Measurements from ENCODE around the gene SIK2.
"Not testable (repeated sequence)": the region's sequence is repeated elsewhere in the genome, so short reads cannot be mapped to it uniquely, and the experiment has no call there.

SIK2 gene

DNA sequence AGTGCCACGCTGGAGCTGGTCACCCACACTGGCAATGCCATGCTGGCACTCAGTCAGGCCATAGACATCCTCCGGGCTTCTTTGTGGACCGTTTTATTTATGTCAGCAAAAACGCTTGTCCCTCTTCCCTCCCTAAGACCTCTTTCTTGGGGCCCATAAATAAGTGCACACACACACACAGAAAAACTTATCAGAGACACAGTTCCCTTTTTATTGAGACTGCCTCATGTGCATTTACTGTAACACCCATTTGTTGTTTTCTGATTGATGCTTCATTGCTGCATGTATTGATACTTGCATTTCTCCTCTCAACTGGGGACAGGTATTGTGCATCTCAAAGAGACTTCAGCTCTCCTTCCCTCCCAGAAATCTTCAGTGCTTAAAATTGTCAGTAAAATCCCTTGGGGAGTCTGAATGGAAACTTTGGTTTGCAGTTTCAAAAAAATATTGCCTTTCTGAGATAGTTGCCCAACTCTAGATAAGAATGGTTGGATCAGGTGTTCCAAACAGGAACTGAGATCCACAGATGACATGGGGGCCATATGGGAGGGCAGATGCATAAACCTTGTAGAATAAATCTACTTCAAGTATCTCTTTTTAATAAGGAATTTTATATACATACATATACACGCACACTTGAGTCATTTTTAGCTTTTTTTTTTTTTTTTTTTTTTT lies 113.0 kb downstream of the SIK2 start:
- DNase-seq (ENCODE audit: low read depth), result no peak
- H3K4me3 ChIP-seq (ENCODE audit: low read depth, low read length), result no peak overlapping the region

GRCh38 chr11:111717660-111718059 lies 115.4 kb downstream of the SIK2 start:
- not testable (repeated sequence) for H3K4me3 ChIP-seq (ENCODE audit: low read depth, low read length); DNase-seq (ENCODE audit: low read depth)

More for the DNA sequence above, 113.0 kb downstream of the SIK2 start:
- TF ChIP-seq, protein P1, sequence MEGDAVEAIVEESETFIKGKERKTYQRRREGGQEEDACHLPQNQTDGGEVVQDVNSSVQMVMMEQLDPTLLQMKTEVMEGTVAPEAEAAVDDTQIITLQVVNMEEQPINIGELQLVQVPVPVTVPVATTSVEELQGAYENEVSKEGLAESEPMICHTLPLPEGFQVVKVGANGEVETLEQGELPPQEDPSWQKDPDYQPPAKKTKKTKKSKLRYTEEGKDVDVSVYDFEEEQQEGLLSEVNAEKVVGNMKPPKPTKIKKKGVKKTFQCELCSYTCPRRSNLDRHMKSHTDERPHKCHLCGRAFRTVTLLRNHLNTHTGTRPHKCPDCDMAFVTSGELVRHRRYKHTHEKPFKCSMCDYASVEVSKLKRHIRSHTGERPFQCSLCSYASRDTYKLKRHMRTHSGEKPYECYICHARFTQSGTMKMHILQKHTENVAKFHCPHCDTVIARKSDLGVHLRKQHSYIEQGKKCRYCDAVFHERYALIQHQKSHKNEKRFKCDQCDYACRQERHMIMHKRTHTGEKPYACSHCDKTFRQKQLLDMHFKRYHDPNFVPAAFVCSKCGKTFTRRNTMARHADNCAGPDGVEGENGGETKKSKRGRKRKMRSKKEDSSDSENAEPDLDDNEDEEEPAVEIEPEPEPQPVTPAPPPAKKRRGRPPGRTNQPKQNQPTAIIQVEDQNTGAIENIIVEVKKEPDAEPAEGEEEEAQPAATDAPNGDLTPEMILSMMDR (conservative IDR thresholded peaks at IDR 0.05; ENCODE audit: low read depth, low read length), result no peak

DNA sequence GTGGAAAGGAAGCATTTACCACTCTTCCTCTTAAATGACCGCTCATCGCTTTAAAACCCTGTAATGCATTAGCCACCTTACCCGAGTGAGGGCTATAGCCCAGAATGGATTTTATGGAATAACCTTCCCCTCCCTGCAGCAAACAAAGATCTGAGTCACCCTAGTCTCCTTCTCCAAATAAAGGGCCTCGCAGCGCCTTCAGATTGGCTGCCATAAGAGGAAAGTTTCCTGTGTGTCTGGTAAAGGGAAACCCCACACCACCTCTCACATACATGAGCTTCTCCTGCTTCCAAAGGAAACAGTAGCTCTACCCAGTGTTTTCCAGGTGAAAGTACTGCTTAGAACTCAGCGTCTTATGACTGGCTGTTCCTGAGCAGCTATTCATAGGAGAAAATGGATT lies 116.2 kb downstream of the SIK2 start:
- TF ChIP-seq, protein P1 (conservative IDR thresholded peaks at IDR 0.05; ENCODE audit: low read depth, low read length), result peak; percentile 8
- H3K4me3 ChIP-seq (ENCODE audit: low read depth, low read length), result no peak overlapping the region
- peak; percentile 76 for DNase-seq (ENCODE audit: low read depth)

GRCh38 chr11:111718859-111719258 lies 116.6 kb downstream of the SIK2 start:
- TF ChIP-seq, protein P1 (conservative IDR thresholded peaks at IDR 0.05; ENCODE audit: low read depth, low read length), result no peak
- no peak for DNase-seq (ENCODE audit: low read depth)
- no peak overlapping the region for H3K4me3 ChIP-seq (ENCODE audit: low read depth, low read length)

DNA sequence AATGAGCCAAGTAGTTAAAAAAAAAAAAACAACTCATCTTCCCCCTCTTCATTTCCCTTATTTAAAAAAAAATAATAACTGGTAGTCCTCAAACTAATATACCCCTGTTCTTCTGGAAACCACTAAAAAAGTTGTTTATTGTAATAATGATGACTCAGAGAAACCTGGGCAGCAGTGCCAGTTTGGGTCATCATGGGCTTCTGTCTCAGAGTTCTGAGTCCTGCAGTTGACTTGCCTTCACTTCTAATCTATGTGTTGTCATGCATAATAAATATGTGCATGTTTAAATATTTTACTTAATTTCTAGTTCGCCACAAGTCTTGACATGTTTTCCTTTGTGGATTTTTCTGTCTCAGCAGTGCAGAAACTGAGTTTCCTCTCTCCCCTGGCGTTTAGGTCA lies 117.1 kb downstream of the SIK2 start:
- TF ChIP-seq, protein P1 (conservative IDR thresholded peaks at IDR 0.05; ENCODE audit: low read depth, low read length), result no peak
- H3K4me3 ChIP-seq (ENCODE audit: low read depth, low read length), result no peak overlapping the region
- no peak for DNase-seq (ENCODE audit: low read depth)

DNA sequence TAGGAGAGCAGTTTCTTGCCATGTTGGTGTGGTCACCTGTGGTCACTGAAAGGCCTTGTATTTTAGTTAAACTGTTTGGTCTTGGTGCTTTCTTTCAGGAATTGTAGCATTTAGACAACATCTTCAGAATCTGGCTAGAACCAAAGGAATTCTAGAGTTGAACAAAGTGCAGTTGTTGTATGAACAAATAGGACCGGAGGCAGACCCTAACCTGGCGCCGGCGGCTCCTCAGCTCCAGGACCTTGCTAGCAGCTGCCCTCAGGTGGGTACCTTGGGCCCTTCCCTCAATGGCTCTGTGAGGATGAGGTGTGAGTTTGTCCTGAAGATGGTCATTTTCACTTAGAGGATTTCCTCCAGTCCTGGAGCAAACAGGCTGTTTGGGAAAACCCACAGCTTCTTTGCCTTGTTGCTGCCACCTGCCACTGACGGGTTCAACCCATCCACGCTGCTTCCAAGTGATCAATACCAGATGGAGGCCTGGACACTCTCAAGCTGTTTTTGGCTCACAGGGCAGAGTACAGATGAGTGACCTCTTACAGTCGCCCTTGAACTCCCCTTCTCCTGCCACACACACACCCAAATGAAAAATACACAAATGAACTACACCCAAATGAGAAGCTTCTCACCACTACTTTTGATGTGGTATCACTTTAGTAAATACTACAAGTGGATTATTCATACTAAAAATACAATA lies 118.7 kb downstream of the SIK2 start:
- TF ChIP-seq, protein P1 (conservative IDR thresholded peaks at IDR 0.05; ENCODE audit: low read depth, low read length), result no peak

GRCh38 chr11:111722501-111722900 lies 120.3 kb downstream of the SIK2 start:
- TF ChIP-seq, protein P1 (conservative IDR thresholded peaks at IDR 0.05; ENCODE audit: low read depth, low read length), result no peak
- H3K4me3 ChIP-seq (ENCODE audit: low read depth, low read length), result no peak overlapping the region
- DNase-seq (ENCODE audit: low read depth), result no peak

More for the DNA sequence above, 118.7 kb downstream of the SIK2 start:
- no peak for DNase-seq (ENCODE audit: low read depth)
- no peak overlapping the region for H3K4me3 ChIP-seq (ENCODE audit: low read depth, low read length)

Measured in choroid plexus epithelial cell (primary cell).